Neural progenitor cell (in vitro differentiated cells): ENCODE data around the gene CLDN34. TPM values are rescaled to one million over a fixed set of nuclear protein-coding genes. Genes with fewer than 3 reads are reported as not detected.

ENCODE experiments used
- DNase-seq: peaks from one replicate; pipeline ENCODE4 v3.0.0-alpha.2; 2016; ENCODE audit warnings: low spot score
- H2AFZ ChIP-seq: fragments of 200-600 bp; sonication (generic); replicated peaks from 2 replicates; pipeline ENCODE4 v1.6.1; 2016; ENCODE audit warnings: antibody characterized with exemption
- H3F3A ChIP-seq: fragments of 200-600 bp; sonication (generic); 2 replicates; pipeline ENCODE4 v1.6.1; 2016; ENCODE audit warnings: antibody characterized with exemption, low read depth
- H3K27ac ChIP-seq: fragments of 200-600 bp; sonication (generic); 2 replicates; pipeline ENCODE4 v1.5.1; 2016; ENCODE audit warnings: mild to moderate bottlenecking
- H3K27me3 ChIP-seq: fragments of 200-600 bp; sonication (generic); 2 replicates; pipeline ENCODE4 v1.6.1; 2016; ENCODE audit warnings: mild to moderate bottlenecking, moderate library complexity
- H3K36me3 ChIP-seq: fragments of 200-600 bp; sonication (generic); 2 replicates; pipeline ENCODE4 v1.5.1; 2016
- H3K4me1 ChIP-seq: fragments of 200-600 bp; sonication (generic); 2 replicates; pipeline ENCODE4 v1.6.1; 2016; ENCODE audit warnings: mixed run types
- H3K4me2 ChIP-seq: fragments of 200-600 bp; sonication (generic); 2 replicates; pipeline ENCODE4 v1.6.1; 2016
- H3K4me3 ChIP-seq: fragments of 200-600 bp; sonication (generic); 2 replicates; pipeline ENCODE4 v1.5.1; 2016
- H3K79me2 ChIP-seq: fragments of 200-600 bp; sonication (generic); 2 replicates; pipeline ENCODE4 v1.6.1; 2016; ENCODE audit warnings: low read depth
- H3K9ac ChIP-seq: fragments of 200-600 bp; sonication (generic); 2 replicates; pipeline ENCODE4 v1.6.1; 2016
- H3K9me3 ChIP-seq: fragments of 200-600 bp; sonication (generic); 2 replicates; pipeline ENCODE4 v1.5.1; 2016; ENCODE audit warnings: low read depth
- H4K20me1 ChIP-seq: fragments of 200-600 bp; sonication (generic); 2 replicates; pipeline ENCODE4 v1.6.1; 2016; ENCODE audit warnings: low read depth
- H3K27ac Mint-ChIP-seq: 3 replicates; pipeline ENCODE4 v1.8.0; 2021; ENCODE audit warnings: mixed read lengths
- H3K27me3 Mint-ChIP-seq: 2 replicates; pipeline ENCODE4 v1.8.0; 2022; ENCODE audit warnings: low read depth, mild to moderate bottlenecking, inconsistent platforms, moderate library complexity, mixed read lengths; ENCODE audit not compliant: insufficient read depth
- H3K36me3 Mint-ChIP-seq: 3 replicates; pipeline ENCODE4 v1.8.0; 2021; ENCODE audit warnings: mixed read lengths
- H3K4me1 Mint-ChIP-seq: 3 replicates; pipeline ENCODE4 v1.8.0; 2021; ENCODE audit warnings: mixed read lengths
- H3K4me3 Mint-ChIP-seq: 3 replicates; pipeline ENCODE4 v1.8.0; 2021; ENCODE audit warnings: mild to moderate bottlenecking, moderate library complexity, mixed read lengths
- H3K9me3 Mint-ChIP-seq: 3 replicates; pipeline ENCODE4 v1.8.0; 2020; ENCODE audit warnings: mixed read lengths
- EZH2 ChIP-seq: fragments of 200-600 bp; sonication (generic); IDR thresholded peaks from 2 replicates; pipeline ENCODE4 v1.6.1; 2017; ENCODE audit warnings: antibody characterized with exemption, mild to moderate bottlenecking, moderate library complexity
- EZH2phosphoT487 ChIP-seq: fragments of 200-600 bp; sonication (generic); IDR thresholded peaks from 2 replicates; pipeline ENCODE4 v1.6.1; 2017; ENCODE audit warnings: antibody characterized with exemption
- total RNA-seq: library from RNA; depleted of rRNA; stranded (reverse); fragments of >200 nt; gene quantifications from 2 replicates; pipeline ENCODE4 v1.2.3, GENCODE V29; 2015; ENCODE audit warnings: low replicate concordance
- TF ChIP-seq, protein P1 (sequence below): fragments of 200-600 bp; sonication (generic); IDR thresholded peaks from 2 replicates; pipeline ENCODE4 v1.5.1; 2017; ENCODE audit warnings: antibody characterized with exemption, mild to moderate bottlenecking

The CLDN34 gene
- total RNA-seq, 1 donor from 2014 or later = not detected

GRCh38 chrX:9943420-9943819 is 23.7 kb upstream of the CLDN34 start:
- no peak overlapping the region for H3K4me2 ChIP-seq
- no peaks in the 10 kb centered on the region for H4K20me1 ChIP-seq
- Mint-ChIP-seq H3K4me3 (no peak overlapping the region), H3K27ac (no peak overlapping the region), H3K27me3 (peaks cover 5% of the 10 kb centered on the region), H3K36me3 (peaks cover 45% of the 10 kb centered on the region), H3K9me3 (peaks cover 4% of the 10 kb centered on the region), H3K4me1 (no peaks in the 10 kb centered on the region)
- no peaks in the 10 kb centered on the region for H3K4me1 ChIP-seq
- H2AFZ ChIP-seq = no peak overlapping the region
- no peak overlapping the region for H3K27ac ChIP-seq
- no peak overlapping the region for H3K4me3 ChIP-seq
- no peaks in the 10 kb centered on the region for H3K36me3 ChIP-seq
- H3K27me3 ChIP-seq = no peaks in the 10 kb centered on the region
- H3K9me3 ChIP-seq = no peaks in the 10 kb centered on the region
- no peak overlapping the region for H3K9ac ChIP-seq
- H3K79me2 ChIP-seq = no peaks in the 10 kb centered on the region
- no peaks in the 10 kb centered on the region for H3F3A ChIP-seq
- DNase-seq = no peak
- TF ChIP-seq EZH2 (no peak), EZH2phosphoT487 (no peak)
- TF ChIP-seq, protein P1, sequence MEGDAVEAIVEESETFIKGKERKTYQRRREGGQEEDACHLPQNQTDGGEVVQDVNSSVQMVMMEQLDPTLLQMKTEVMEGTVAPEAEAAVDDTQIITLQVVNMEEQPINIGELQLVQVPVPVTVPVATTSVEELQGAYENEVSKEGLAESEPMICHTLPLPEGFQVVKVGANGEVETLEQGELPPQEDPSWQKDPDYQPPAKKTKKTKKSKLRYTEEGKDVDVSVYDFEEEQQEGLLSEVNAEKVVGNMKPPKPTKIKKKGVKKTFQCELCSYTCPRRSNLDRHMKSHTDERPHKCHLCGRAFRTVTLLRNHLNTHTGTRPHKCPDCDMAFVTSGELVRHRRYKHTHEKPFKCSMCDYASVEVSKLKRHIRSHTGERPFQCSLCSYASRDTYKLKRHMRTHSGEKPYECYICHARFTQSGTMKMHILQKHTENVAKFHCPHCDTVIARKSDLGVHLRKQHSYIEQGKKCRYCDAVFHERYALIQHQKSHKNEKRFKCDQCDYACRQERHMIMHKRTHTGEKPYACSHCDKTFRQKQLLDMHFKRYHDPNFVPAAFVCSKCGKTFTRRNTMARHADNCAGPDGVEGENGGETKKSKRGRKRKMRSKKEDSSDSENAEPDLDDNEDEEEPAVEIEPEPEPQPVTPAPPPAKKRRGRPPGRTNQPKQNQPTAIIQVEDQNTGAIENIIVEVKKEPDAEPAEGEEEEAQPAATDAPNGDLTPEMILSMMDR = no peak

DNA sequence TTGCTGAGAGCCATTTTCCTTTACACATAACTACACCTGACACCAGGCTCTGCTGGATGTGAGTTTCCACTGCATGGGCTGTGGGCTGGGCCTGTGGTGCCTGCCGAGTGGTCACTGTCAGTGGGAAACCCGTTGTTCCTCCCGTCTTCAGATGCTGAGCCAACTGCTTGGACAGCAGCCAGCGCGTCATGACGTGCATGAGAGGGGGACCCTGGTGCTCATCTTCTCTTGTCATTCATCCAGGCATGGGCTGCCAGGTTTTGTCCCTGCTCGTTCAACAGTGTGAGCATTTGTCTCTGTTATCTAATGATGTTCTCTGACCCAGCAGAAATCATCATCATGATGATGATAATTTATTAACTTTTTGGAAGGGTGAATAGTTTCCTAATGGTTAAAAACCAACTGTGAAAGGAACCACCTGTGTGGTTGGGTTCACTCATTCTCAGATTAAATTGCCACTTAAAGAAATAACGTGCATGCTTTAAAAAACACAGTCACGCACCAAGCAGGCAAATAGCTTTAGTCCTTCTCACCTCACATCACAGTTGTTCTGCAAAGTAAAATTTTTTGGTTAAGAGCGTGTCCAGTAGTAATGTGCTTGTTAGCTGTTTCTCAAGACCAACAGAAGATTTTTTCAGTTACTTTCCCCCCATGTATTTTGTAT is 19.9 kb upstream of the CLDN34 start:
- H3K9ac ChIP-seq = no peak overlapping the region
- no peak overlapping the region for H3K27ac ChIP-seq
- H3K4me3 ChIP-seq = no peak overlapping the region
- no peak for DNase-seq
- H3K36me3 Mint-ChIP-seq = peaks cover 52% of the 10 kb centered on the region
- peaks cover 5% of the 10 kb centered on the region for H3K27me3 Mint-ChIP-seq
- no peaks in the 10 kb centered on the region for H4K20me1 ChIP-seq
- H2AFZ ChIP-seq = no peak overlapping the region
- no peaks in the 10 kb centered on the region for H3K27me3 ChIP-seq
- H3K9me3 Mint-ChIP-seq = peaks cover 14% of the 10 kb centered on the region
- TF ChIP-seq, protein P1 = no peak
- no peak for TF ChIP-seq EZH2
- no peak for TF ChIP-seq EZH2phosphoT487
- H3F3A ChIP-seq = no peaks in the 10 kb centered on the region
- no peaks in the 10 kb centered on the region for H3K4me1 Mint-ChIP-seq
- H3K4me1 ChIP-seq = no peaks in the 10 kb centered on the region
- H3K4me2 ChIP-seq = no peak overlapping the region
- H3K36me3 ChIP-seq = no peaks in the 10 kb centered on the region
- no peaks in the 10 kb centered on the region for H3K9me3 ChIP-seq
- no peak overlapping the region for H3K27ac Mint-ChIP-seq
- no peak overlapping the region for H3K4me3 Mint-ChIP-seq
- no peaks in the 10 kb centered on the region for H3K79me2 ChIP-seq

DNA sequence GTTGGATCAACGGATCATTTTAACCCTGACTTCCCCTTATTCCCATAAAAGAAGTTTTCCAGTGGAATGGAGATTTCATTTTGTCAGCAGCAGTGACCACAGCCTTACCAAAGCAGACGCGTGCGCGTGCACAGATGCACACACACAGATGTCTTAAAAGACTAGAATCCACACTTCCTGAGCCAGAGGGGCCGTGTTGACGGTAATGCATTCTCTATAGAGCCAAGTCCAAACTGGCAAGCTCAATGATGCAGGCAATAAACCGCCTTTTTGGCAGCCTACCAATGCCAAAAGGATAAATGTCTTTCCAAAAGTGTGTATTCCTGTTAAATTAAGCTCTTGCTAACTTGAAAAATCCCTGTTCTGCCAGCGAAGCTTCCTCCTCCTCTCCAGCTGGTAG is 18.8 kb upstream of the CLDN34 start:
- no peaks in the 10 kb centered on the region for H4K20me1 ChIP-seq

More for the DNA sequence above, 18.8 kb upstream of the CLDN34 start:
- Histone ChIP-seq H3K9me3 (no peaks in the 10 kb centered on the region), H3K27me3 (no peaks in the 10 kb centered on the region), H2AFZ (no peak overlapping the region), H3F3A (no peaks in the 10 kb centered on the region), H3K79me2 (no peaks in the 10 kb centered on the region), H3K4me1 (no peaks in the 10 kb centered on the region), H3K9ac (no peak overlapping the region), H3K36me3 (no peaks in the 10 kb centered on the region), H3K4me3 (no peak overlapping the region), H3K4me2 (no peak overlapping the region), H3K27ac (no peak overlapping the region)
- no peak overlapping the region for H3K4me3 Mint-ChIP-seq
- no peak overlapping the region for H3K27ac Mint-ChIP-seq
- H3K27me3 Mint-ChIP-seq = peaks cover 3% of the 10 kb centered on the region
- H3K36me3 Mint-ChIP-seq = peaks cover 46% of the 10 kb centered on the region
- TF ChIP-seq, protein P1 = no peak
- no peak for TF ChIP-seq EZH2phosphoT487
- TF ChIP-seq EZH2 = no peak
- H3K9me3 Mint-ChIP-seq = peaks cover 21% of the 10 kb centered on the region
- H3K4me1 Mint-ChIP-seq = no peaks in the 10 kb centered on the region
- no peak for DNase-seq
